Tibial nerve (tissue), 4 donors: ENCODE data around the gene TMEM258.

Source experiments
- CTCF ChIP-seq, 5 experiments: fragments of 200-600 bp in 3 of 5; fragments of 450-650 bp in 2 of 5; sonication (generic) in 3 of 5; IDR thresholded peaks; one replicate each; pipeline ENCODE4 v1.5.1; 2016 to 2019; ENCODE audit warnings: antibody characterized with exemption in 5 of 5, mild to moderate bottlenecking in 3 of 5, moderate library complexity in 2 of 5
- EP300 ChIP-seq, 2 donors: sonication (generic); formaldehyde crosslinking; IDR thresholded peaks; one replicate each; pipeline ENCODE4 v1.6.1; 2017; ENCODE audit warnings: antibody characterized with exemption in 2 of 2, mild to moderate bottlenecking in 1 of 2
- POLR2A ChIP-seq, 2 donors: fragments of 450-650 bp; IDR thresholded peaks; one replicate each; pipeline ENCODE4 v1.6.1; 2017; ENCODE audit warnings: antibody characterized with exemption in 2 of 2, mild to moderate bottlenecking in 2 of 2, moderate library complexity in 2 of 2

- no peak for TF ChIP-seq POLR2A (IDR thresholded peaks at IDR 0.05)
- no peak for TF ChIP-seq CTCF (IDR thresholded peaks at IDR 0.05)
- no peak for TF ChIP-seq EP300 (IDR thresholded peaks at IDR 0.05)
These were observed 39.4 kb downstream of the TMEM258 start for GRCh38 chr11:61752925-61753521.
